Nephron (organoid): ENCODE results near the gene TBC1D5.

Experiments used
- H3K27ac Mint-ChIP-seq, 3 experiments: 2 replicates each; pipeline ENCODE4 v1.8.0; 2020; ENCODE audit warnings: mixed read lengths in 3 of 3, mild to moderate bottlenecking in 2 of 3, moderate library complexity in 1 of 3
- H3K27me3 Mint-ChIP-seq: 2 replicates; pipeline ENCODE4 v1.8.0; 2021; ENCODE audit warnings: low read depth, mild to moderate bottlenecking, moderate library complexity, mixed read lengths
- H3K36me3 Mint-ChIP-seq: 2 replicates; pipeline ENCODE4 v1.8.0; 2020; ENCODE audit warnings: low read depth, mixed read lengths
- H3K4me1 Mint-ChIP-seq: 2 replicates; pipeline ENCODE4 v1.8.0; 2020; ENCODE audit warnings: mixed read lengths
- H3K4me3 Mint-ChIP-seq, 3 experiments: 2 replicates each; pipeline ENCODE4 v1.8.0; 2020; ENCODE audit warnings: mild to moderate bottlenecking in 3 of 3, mixed read lengths in 3 of 3, moderate library complexity in 2 of 3
- H3K9me3 Mint-ChIP-seq: 2 replicates; pipeline ENCODE4 v1.8.0; 2020; ENCODE audit warnings: mixed read lengths
- CTCF ChIP-seq, 3 experiments: fragments of 200-600 bp; sonication (generic); IDR thresholded peaks; one replicate each; pipeline ENCODE4 v1.5.0; 2021; ENCODE audit warnings: antibody characterized with exemption in 3 of 3; ENCODE audit not compliant: unreplicated experiment in 3 of 3

Gene TBC1D5

GRCh38 chr3:17518189-17519059 is 224.0 kb downstream of the TBC1D5 start:
- H3K27ac Mint-ChIP-seq, result no peak overlapping the region
- no peaks in the 10 kb centered on the region for H3K9me3 Mint-ChIP-seq
- no peak for TF ChIP-seq CTCF (IDR thresholded peaks at IDR 0.05; ENCODE audit: unreplicated experiment in 3 of 3)
- peaks cover 3% of the 10 kb centered on the region for H3K27me3 Mint-ChIP-seq
- H3K4me3 Mint-ChIP-seq, result no peak overlapping the region
- H3K4me1 Mint-ChIP-seq, result no peaks in the 10 kb centered on the region
- no peaks in the 10 kb centered on the region for H3K36me3 Mint-ChIP-seq

- no peaks in the 10 kb centered on the region for H3K36me3 Mint-ChIP-seq
- H3K4me1 Mint-ChIP-seq, result no peaks in the 10 kb centered on the region
- H3K9me3 Mint-ChIP-seq, result no peaks in the 10 kb centered on the region
- H3K27me3 Mint-ChIP-seq, result peaks cover 3% of the 10 kb centered on the region
- TF ChIP-seq CTCF (IDR thresholded peaks at IDR 0.05; ENCODE audit: unreplicated experiment in 3 of 3), result no peak
- no peak overlapping the region for H3K4me3 Mint-ChIP-seq
- H3K27ac Mint-ChIP-seq, result no peak overlapping the region
These were observed 226.8 kb downstream of the TBC1D5 start for GRCh38 chr3:17515445-17516234.

- no peaks in the 10 kb centered on the region for H3K36me3 Mint-ChIP-seq
- H3K4me1 Mint-ChIP-seq, result no peaks in the 10 kb centered on the region
- H3K4me3 Mint-ChIP-seq, result no peak overlapping the region
- no peaks in the 10 kb centered on the region for H3K9me3 Mint-ChIP-seq
- no peak overlapping the region for H3K27ac Mint-ChIP-seq
- peaks cover 3% of the 10 kb centered on the region for H3K27me3 Mint-ChIP-seq
- no peak for TF ChIP-seq CTCF (IDR thresholded peaks at IDR 0.05; ENCODE audit: unreplicated experiment in 3 of 3)
These were observed 227.8 kb downstream of the TBC1D5 start for GRCh38 chr3:17514597-17514996.

GRCh38 chr3:17510265-17510664 is 232.2 kb downstream of the TBC1D5 start:
- no peak overlapping the region for H3K27ac Mint-ChIP-seq

GRCh38 chr3:17508180-17508752 is 234.2 kb downstream of the TBC1D5 start:
- Mint-ChIP-seq H3K27me3 (no peaks in the 10 kb centered on the region), H3K9me3 (no peaks in the 10 kb centered on the region), H3K36me3 (no peaks in the 10 kb centered on the region), H3K4me3 (no peak overlapping the region), H3K4me1 (no peaks in the 10 kb centered on the region), H3K27ac (no peak overlapping the region)
- no peak for TF ChIP-seq CTCF (IDR thresholded peaks at IDR 0.05; ENCODE audit: unreplicated experiment in 3 of 3)

More at GRCh38 chr3:17510265-17510664, 232.2 kb downstream of the TBC1D5 start:
- Mint-ChIP-seq H3K9me3 (no peaks in the 10 kb centered on the region), H3K4me3 (no peak overlapping the region), H3K27me3 (no peaks in the 10 kb centered on the region), H3K4me1 (no peaks in the 10 kb centered on the region), H3K36me3 (no peaks in the 10 kb centered on the region)
- TF ChIP-seq CTCF (IDR thresholded peaks at IDR 0.05; ENCODE audit: unreplicated experiment in 3 of 3), result no peak
